DOHH2 (cell line): ENCODE results near the gene BCL11B.

ENCODE experiments used
- H3F3A ChIP-seq: fragments of 200-600 bp; sonication (generic), shearing (Covaris generic); 2 replicates; pipeline ENCODE4 v1.6.0; 2016; ENCODE audit warnings: antibody characterized with exemption, mild to moderate bottlenecking; ENCODE audit not compliant: control insufficient read depth, insufficient read depth
- H3K27ac ChIP-seq: fragments of 200-600 bp; sonication (generic); 2 replicates; pipeline ENCODE4 v1.5.1; 2014; ENCODE audit warnings: low read depth, mild to moderate bottlenecking, low read length, moderate library complexity
- H3K27me3 ChIP-seq: fragments of 200-600 bp; sonication (generic); 2 replicates; pipeline ENCODE4 v1.6.1; 2014; ENCODE audit warnings: mild to moderate bottlenecking, low read length, mixed read lengths; ENCODE audit not compliant: control insufficient read depth
- H3K36me3 ChIP-seq: fragments of 200-600 bp; sonication (generic); 2 replicates; pipeline ENCODE4 v1.6.1; 2014; ENCODE audit warnings: mild to moderate bottlenecking, low read length, moderate library complexity, mixed read lengths; ENCODE audit not compliant: control insufficient read depth
- H3K4me1 ChIP-seq: fragments of 200-600 bp; sonication (generic); 2 replicates; pipeline ENCODE4 v1.6.1; 2014; ENCODE audit warnings: mild to moderate bottlenecking, low read length, mixed read lengths; ENCODE audit not compliant: control insufficient read depth
- H3K4me2 ChIP-seq: fragments of 200-600 bp; sonication (generic); 2 replicates; pipeline ENCODE4 v1.6.0; 2014; ENCODE audit warnings: mild to moderate bottlenecking, low read length, moderate library complexity
- H3K4me3 ChIP-seq: fragments of 200-600 bp; sonication (generic); 2 replicates; pipeline ENCODE4 v1.5.1; 2014; ENCODE audit warnings: mild to moderate bottlenecking, low read length, mixed read lengths
- H3K79me2 ChIP-seq: fragments of 200-600 bp; sonication (generic); 2 replicates; pipeline ENCODE4 v1.6.1; 2014; ENCODE audit warnings: mild to moderate bottlenecking, low read length, mixed read lengths; ENCODE audit not compliant: control insufficient read depth
- H3K9me2 ChIP-seq: fragments of 200-600 bp; sonication (generic); replicated peaks from 2 replicates; pipeline ENCODE4 v1.6.1; 2014; ENCODE audit warnings: mild to moderate bottlenecking, low read length, mixed read lengths; ENCODE audit not compliant: control insufficient read depth
- H3K9me3 ChIP-seq: fragments of 200-600 bp; sonication (generic); 2 replicates; pipeline ENCODE4 v1.6.1; 2014; ENCODE audit warnings: antibody characterized with exemption, low read length, mixed read lengths; ENCODE audit not compliant: control insufficient read depth, insufficient read depth
- H4K20me1 ChIP-seq: fragments of 200-600 bp; sonication (generic); 2 replicates; pipeline ENCODE4 v1.6.0; 2014; ENCODE audit warnings: low read depth, mild to moderate bottlenecking, antibody characterized with exemption, low read length, moderate library complexity; ENCODE audit not compliant: control insufficient read depth, insufficient read depth
- CTCF ChIP-seq: fragments of 200-600 bp; sonication (generic); IDR thresholded peaks from one replicate; pipeline ENCODE4 v1.5.1; 2014; ENCODE audit warnings: antibody characterized with exemption, mild to moderate bottlenecking, low read depth, low read length; ENCODE audit not compliant: poor library complexity, severe bottlenecking
- EZH2phosphoT487 ChIP-seq: fragments of 200-600 bp; sonication (generic); IDR thresholded peaks from 2 replicates; pipeline ENCODE4 v1.6.1; 2017; ENCODE audit warnings: borderline replicate concordance, mild to moderate bottlenecking, antibody characterized with exemption, low read length, moderate library complexity, mixed read lengths

The BCL11B gene

GRCh38 chr14:99143793-99144192, 128.2 kb downstream of the BCL11B start:
- Histone ChIP-seq H3K9me3 (no peaks in the 10 kb centered on the region), H3K79me2 (no peaks in the 10 kb centered on the region), H3K9me2 (no peaks in the 10 kb centered on the region), H3F3A (no peaks in the 10 kb centered on the region), H3K4me3 (no peak overlapping the region), H4K20me1 (no peaks in the 10 kb centered on the region), H3K27ac (no peak overlapping the region), H3K36me3 (no peaks in the 10 kb centered on the region), H3K4me1 (no peaks in the 10 kb centered on the region), H3K4me2 (no peak overlapping the region), H3K27me3 (no peaks in the 10 kb centered on the region)
- TF ChIP-seq CTCF = no peak
- TF ChIP-seq EZH2phosphoT487 = no peak

GRCh38 chr14:99143126-99143525, 128.9 kb downstream of the BCL11B start:
- Histone ChIP-seq H3F3A (no peaks in the 10 kb centered on the region), H4K20me1 (no peaks in the 10 kb centered on the region), H3K79me2 (no peaks in the 10 kb centered on the region), H3K4me1 (no peaks in the 10 kb centered on the region), H3K9me3 (no peaks in the 10 kb centered on the region), H3K9me2 (no peaks in the 10 kb centered on the region), H3K27ac (no peak overlapping the region), H3K4me3 (no peak overlapping the region), H3K36me3 (no peaks in the 10 kb centered on the region), H3K4me2 (no peak overlapping the region), H3K27me3 (no peaks in the 10 kb centered on the region)
- no peak for TF ChIP-seq CTCF
- TF ChIP-seq EZH2phosphoT487 = no peak

GRCh38 chr14:99141236-99141635, 130.8 kb downstream of the BCL11B start:
- Histone ChIP-seq H3K4me3 (no peak overlapping the region), H3K4me1 (no peaks in the 10 kb centered on the region), H3K9me3 (no peaks in the 10 kb centered on the region), H3K9me2 (no peaks in the 10 kb centered on the region), H3F3A (no peaks in the 10 kb centered on the region), H4K20me1 (no peaks in the 10 kb centered on the region), H3K79me2 (no peaks in the 10 kb centered on the region), H3K27ac (no peak overlapping the region), H3K27me3 (no peaks in the 10 kb centered on the region), H3K36me3 (no peaks in the 10 kb centered on the region), H3K4me2 (no peak overlapping the region)
- TF ChIP-seq CTCF = no peak
- TF ChIP-seq EZH2phosphoT487 = no peak
